ENCODE results near the gene DZANK1. TPM values are rescaled to one million over a fixed set of nuclear protein-coding genes. Genes with fewer than 3 reads are reported as not detected.

The DZANK1 gene
- total and polyA plus RNA-seq, 2 experiments from 2014 or later: 7.9 to 8.3 TPM

GRCh38 chr20:18359854-18360253 is 107.0 kb downstream of the DZANK1 start:
- DNase-seq (ENCODE audit: low spot score) (no peak), ATAC-seq (no peak)
- Histone ChIP-seq H3K79me2 (replicated peaks; ENCODE audit: insufficient read depth) (no peaks in the 10 kb centered on the region), H3K27me3 (ENCODE audit: insufficient read depth) (no peaks in the 10 kb centered on the region), H3K36me3 (ENCODE audit: insufficient read depth) (no peaks in the 10 kb centered on the region), H3K27ac (ENCODE audit: low read depth) (no peak overlapping the region), H3K4me2 (no peak overlapping the region), H4K20me1 (replicated peaks; ENCODE audit: insufficient read depth) (no peaks in the 10 kb centered on the region), H2AFZ (0 out of 2 replicates have a peak overlapping the region, but pooled peaks have one; percentile 16), H3K4me3 (no peak overlapping the region), H3F3A (replicated peaks; ENCODE audit: low read depth) (no peaks in the 10 kb centered on the region), H3K9me2 (ENCODE audit: insufficient read depth) (peaks cover 10% of the 10 kb centered on the region; the same call in 1 of the 2 replicates), H3K4me1 (ENCODE audit: insufficient read depth) (no peaks in the 10 kb centered on the region)
- no peaks in the 10 kb centered on the region for H3K36me3 Mint-ChIP-seq (ENCODE audit: low read depth)
- H3K4me1 Mint-ChIP-seq: peaks cover 3% of the 10 kb centered on the region; the same call in 1 of the 3 replicates
- H3K27ac Mint-ChIP-seq: no peak overlapping the region
- no peak overlapping the region for H3K4me3 Mint-ChIP-seq
- TF ChIP-seq ZNF114 (CRISPR knock-in tag; IDR thresholded peaks at IDR 0.05): no peak
- no peak for TF ChIP-seq STAT1 (IDR thresholded peaks at IDR 0.05; ENCODE audit: unreplicated experiment)
- no peak for TF ChIP-seq CREB1 (CRISPR knock-in tag; IDR thresholded peaks at IDR 0.05; ENCODE audit: low read depth)
- no peak for TF ChIP-seq NANOG (IDR thresholded peaks at IDR 0.05; ENCODE audit: borderline replicate concordance)
- no peak for TF ChIP-seq POLR2AphosphoS5 (IDR thresholded peaks at IDR 0.05; ENCODE audit: low read depth)
- no peak for TF ChIP-seq ZNF331 (CRISPR knock-in tag; IDR thresholded peaks at IDR 0.05; ENCODE audit: low read depth)
- no peak for TF ChIP-seq JUNB (IDR thresholded peaks at IDR 0.05; ENCODE audit: unreplicated experiment)
- no peak for TF ChIP-seq ZNF462 (CRISPR knock-in tag; IDR thresholded peaks at IDR 0.05)
- TF ChIP-seq, protein P1, sequence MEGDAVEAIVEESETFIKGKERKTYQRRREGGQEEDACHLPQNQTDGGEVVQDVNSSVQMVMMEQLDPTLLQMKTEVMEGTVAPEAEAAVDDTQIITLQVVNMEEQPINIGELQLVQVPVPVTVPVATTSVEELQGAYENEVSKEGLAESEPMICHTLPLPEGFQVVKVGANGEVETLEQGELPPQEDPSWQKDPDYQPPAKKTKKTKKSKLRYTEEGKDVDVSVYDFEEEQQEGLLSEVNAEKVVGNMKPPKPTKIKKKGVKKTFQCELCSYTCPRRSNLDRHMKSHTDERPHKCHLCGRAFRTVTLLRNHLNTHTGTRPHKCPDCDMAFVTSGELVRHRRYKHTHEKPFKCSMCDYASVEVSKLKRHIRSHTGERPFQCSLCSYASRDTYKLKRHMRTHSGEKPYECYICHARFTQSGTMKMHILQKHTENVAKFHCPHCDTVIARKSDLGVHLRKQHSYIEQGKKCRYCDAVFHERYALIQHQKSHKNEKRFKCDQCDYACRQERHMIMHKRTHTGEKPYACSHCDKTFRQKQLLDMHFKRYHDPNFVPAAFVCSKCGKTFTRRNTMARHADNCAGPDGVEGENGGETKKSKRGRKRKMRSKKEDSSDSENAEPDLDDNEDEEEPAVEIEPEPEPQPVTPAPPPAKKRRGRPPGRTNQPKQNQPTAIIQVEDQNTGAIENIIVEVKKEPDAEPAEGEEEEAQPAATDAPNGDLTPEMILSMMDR (conservative IDR thresholded peaks at IDR 0.05; ENCODE audit: low read depth in 2 of 2): no peak
- no peak for TF ChIP-seq ETS1 (IDR thresholded peaks at IDR 0.05)
- TF ChIP-seq EZH2 (IDR thresholded peaks at IDR 0.05; ENCODE audit: low read depth, unreplicated experiment): no peak
- no peak for TF ChIP-seq REST (IDR thresholded peaks at IDR 0.05; ENCODE audit: unreplicated experiment)
- no peak for TF ChIP-seq EZH2phosphoT487 (IDR thresholded peaks at IDR 0.05; ENCODE audit: unreplicated experiment)
- H3K27me3 Mint-ChIP-seq (ENCODE audit: insufficient read depth, low read depth, poor library complexity): peaks cover 6% of the 10 kb centered on the region
- peaks cover 5% of the 10 kb centered on the region; the same call in 2 of the 3 replicates for H3K9me3 Mint-ChIP-seq
